Amygdala (tissue), 56 donors: ENCODE measurements around the gene SGK1.
A peak's percentile ranks its signal among the peaks of the same experiment; 100 is the strongest.

Experiments used
- DNase-seq, 56 donors: peaks; one replicate each; lab custom pipeline; 2025; lab: John Stamatoyannopoulos, UW

The SGK1 gene

GRCh38 chr6:134317471-134318131, at the start of gene SGK1:
Gene SGK1 (minus strand): TSS chr6:134318112. CDS start chr6:134317460, 652 bp downstream.
- peak in 47 of 56 donors; percentile 15 to 83 (median 59) for DNase-seq

- no peak for DNase-seq
These were observed 45.6 kb upstream of the SGK1 start for GRCh38 chr6:134363323-134364039.

GRCh38 chr6:134361011-134361410, 43.1 kb upstream of the SGK1 start:
- no peak for DNase-seq

- DNase-seq = no peak
These were observed 41.4 kb upstream of the SGK1 start for GRCh38 chr6:134359302-134359701.

GRCh38 chr6:134358320-134358719, 40.4 kb upstream of the SGK1 start:
- no peak for DNase-seq

GRCh38 chr6:134357022-134357487, 39.1 kb upstream of the SGK1 start:
- DNase-seq = no peak

- DNase-seq = no peak
These were observed 38.5 kb upstream of the SGK1 start for GRCh38 chr6:134356405-134356804.

GRCh38 chr6:134352786-134353480, 35.0 kb upstream of the SGK1 start:
- DNase-seq = no peak

GRCh38 chr6:134351615-134352474, 33.9 kb upstream of the SGK1 start:
- DNase-seq = peak in 1 of 56 donors; percentile 22

GRCh38 chr6:134347885-134348805, 30.2 kb upstream of the SGK1 start:
- DNase-seq = peak in 24 of 56 donors; percentile 7 to 64 (median 35)

GRCh38 chr6:134346932-134347545, 29.1 kb upstream of the SGK1 start:
- no peak for DNase-seq

- no peak for DNase-seq
These were observed 27.9 kb upstream of the SGK1 start for GRCh38 chr6:134345789-134346188.

GRCh38 chr6:134343066-134343465, 25.2 kb upstream of the SGK1 start:
- no peak for DNase-seq

- DNase-seq = no peak
These were observed 24.2 kb upstream of the SGK1 start for GRCh38 chr6:134341999-134342567.

GRCh38 chr6:134340179-134340975, 22.5 kb upstream of the SGK1 start:
- no peak for DNase-seq

- DNase-seq = no peak
These were observed 21.3 kb upstream of the SGK1 start for GRCh38 chr6:134339216-134339615.

GRCh38 chr6:134331256-134331655, 13.3 kb upstream of the SGK1 start:
- no peak for DNase-seq

GRCh38 chr6:134330555-134330954, 12.6 kb upstream of the SGK1 start:
- no peak for DNase-seq
